Epithelial cell of proximal tubule (primary cell): ENCODE measurements around the gene HSPA13. TPM values are rescaled to one million over a fixed set of nuclear protein-coding genes. Genes with fewer than 3 reads are reported as not detected.
"Not testable (repeated sequence)": the region's sequence is repeated elsewhere in the genome, so short reads cannot be mapped to it uniquely, and the experiment has no call there.

ENCODE experiments used
- DNase-seq: peaks from one replicate; pipeline ENCODE4 v3.0.0-alpha.2; 2011; ENCODE audit warnings: low read depth
- H3K4me3 ChIP-seq: 2 replicates; pipeline ENCODE4 v1.5.1; 2011; ENCODE audit warnings: low read depth, mild to moderate bottlenecking, low read length
- total RNA-seq: library from RNA; depleted of rRNA; stranded (reverse); fragments of >200 nt; gene quantifications from 2 replicates; pipeline ENCODE4 v1.2.3, GENCODE V29; 2015
- TF ChIP-seq, protein P1 (sequence below): conservative IDR thresholded peaks from 2 replicates; pipeline ENCODE4 v1.5.1; 2012; ENCODE audit warnings: low read depth, mild to moderate bottlenecking, low read length

HSPA13 gene
- total RNA-seq, 1 donor from 2014 or later = 19.5 TPM

DNA sequence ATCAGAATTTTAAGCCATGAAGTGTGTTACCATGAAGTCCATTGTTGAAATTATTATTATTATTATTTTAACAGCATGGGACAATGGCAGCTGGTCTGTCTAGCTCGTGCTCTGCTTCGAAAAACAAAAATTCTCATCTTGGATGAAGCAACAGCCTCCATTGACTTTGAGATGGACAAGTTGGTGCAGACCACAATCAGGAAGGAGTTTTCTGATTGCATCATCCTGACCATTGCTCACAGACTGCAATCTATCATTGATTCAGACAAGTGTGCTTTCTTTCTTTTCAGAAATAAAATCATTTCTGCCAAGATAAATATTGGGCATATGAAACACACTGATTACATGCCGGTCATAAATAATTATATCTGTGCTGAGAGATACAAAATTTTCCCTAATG, 21.0 kb downstream of the HSPA13 start:
- TF ChIP-seq, protein P1, sequence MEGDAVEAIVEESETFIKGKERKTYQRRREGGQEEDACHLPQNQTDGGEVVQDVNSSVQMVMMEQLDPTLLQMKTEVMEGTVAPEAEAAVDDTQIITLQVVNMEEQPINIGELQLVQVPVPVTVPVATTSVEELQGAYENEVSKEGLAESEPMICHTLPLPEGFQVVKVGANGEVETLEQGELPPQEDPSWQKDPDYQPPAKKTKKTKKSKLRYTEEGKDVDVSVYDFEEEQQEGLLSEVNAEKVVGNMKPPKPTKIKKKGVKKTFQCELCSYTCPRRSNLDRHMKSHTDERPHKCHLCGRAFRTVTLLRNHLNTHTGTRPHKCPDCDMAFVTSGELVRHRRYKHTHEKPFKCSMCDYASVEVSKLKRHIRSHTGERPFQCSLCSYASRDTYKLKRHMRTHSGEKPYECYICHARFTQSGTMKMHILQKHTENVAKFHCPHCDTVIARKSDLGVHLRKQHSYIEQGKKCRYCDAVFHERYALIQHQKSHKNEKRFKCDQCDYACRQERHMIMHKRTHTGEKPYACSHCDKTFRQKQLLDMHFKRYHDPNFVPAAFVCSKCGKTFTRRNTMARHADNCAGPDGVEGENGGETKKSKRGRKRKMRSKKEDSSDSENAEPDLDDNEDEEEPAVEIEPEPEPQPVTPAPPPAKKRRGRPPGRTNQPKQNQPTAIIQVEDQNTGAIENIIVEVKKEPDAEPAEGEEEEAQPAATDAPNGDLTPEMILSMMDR = no peak
- DNase-seq = no peak
- no peak overlapping the region for H3K4me3 ChIP-seq

DNA sequence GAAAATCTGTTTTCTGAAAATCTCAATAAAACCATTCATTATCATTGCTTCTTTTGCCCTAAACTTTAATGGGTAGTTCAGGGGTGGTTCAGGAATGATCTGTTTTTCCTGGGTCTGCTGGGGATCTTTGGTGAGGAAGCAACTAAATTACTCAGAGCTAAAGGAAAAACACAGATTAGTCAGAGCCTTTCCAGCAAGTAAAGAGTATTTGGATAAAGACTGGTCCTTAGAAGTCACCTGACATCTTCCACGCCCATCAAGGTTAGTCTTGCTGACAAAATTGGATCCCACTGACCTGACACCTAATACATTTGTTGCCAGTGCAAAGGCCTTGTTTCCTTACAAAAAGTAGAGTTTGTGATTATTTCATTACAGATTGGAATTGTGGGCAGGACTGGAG, 24.2 kb downstream of the HSPA13 start:
- no peak for DNase-seq
- TF ChIP-seq, protein P1 = no peak
- H3K4me3 ChIP-seq = no peak overlapping the region

DNA sequence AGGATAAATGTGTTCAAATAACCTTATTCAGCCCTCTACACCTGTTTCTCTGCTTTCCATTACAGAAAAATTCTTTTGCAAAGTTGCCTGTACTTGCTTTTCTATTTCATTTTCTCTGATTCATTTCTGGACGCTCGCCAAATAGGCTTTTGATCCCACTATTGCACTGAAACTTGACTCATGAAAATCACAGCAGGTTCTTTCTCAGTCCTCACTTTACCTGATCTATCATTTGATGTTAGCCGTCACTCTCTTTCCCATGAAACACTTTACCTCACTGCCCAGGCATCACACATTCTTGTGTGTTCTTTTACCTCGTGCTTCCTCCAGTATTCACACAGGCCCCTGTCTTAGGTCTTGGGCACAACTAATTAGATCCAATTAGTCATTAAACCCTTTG, 26.2 kb downstream of the HSPA13 start:
- TF ChIP-seq, protein P1 = no peak
- no peak for DNase-seq
- no peak overlapping the region for H3K4me3 ChIP-seq

DNA sequence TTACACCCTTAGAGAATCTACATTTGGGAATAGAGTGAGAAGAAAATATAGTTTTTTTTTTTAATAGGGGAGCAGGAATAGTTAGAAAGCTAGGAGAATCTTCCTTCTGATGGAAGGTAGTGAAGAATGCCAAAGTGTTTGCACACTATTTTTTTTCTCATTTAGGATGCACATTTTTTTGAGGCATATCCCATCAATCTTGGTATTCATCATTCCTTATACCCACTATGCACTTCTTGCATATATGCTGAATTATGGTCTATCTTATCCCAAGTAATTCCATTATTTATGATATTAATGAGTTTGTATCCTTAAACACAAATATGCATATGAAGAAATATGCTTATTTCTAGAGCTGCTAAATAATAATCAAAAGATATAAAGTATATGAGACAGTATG, 28.4 kb downstream of the HSPA13 start:
- H3K4me3 ChIP-seq = no peak overlapping the region
- TF ChIP-seq, protein P1 = no peak
- no peak for DNase-seq

DNA sequence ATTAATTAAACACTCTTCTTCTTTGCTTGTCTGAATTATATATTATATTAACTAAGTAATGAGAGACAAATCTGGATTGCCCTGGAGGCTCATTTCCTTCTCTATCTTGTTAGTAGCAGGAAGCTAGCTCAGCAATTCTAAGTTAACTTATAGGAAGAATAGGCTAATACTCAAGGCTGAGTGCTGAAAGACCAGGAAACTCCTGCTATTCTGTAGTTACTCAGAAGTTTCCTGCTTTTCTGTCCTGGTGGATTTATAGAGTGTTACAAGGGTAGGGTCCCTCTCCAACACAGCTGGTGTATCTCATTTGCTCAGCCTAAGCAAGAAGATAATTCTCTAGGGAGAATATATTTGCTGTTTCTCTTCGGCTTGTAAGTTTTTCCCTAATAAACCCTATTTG, 29.2 kb downstream of the HSPA13 start:
- TF ChIP-seq, protein P1 = no peak
- no peak overlapping the region for H3K4me3 ChIP-seq
- no peak for DNase-seq

DNA sequence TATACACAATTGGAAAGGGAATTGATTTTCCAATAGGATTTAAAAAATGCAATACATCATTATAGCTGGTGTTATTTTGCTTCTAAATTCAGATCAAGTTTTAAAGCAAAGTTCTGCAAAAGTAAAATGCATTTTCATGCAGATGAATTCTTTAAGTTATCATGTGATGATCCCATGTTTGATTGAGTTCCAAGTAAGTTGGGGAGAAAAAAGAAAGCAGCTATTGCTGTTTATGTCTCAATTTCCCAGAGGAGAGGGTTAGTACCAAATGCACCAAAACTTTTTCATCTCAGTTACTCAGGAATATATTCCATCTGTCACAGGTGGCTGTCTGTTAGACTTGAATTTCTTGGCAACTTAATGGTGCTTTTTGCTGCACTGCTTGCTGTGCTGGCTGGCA, 29.7 kb downstream of the HSPA13 start:
- TF ChIP-seq, protein P1 = no peak
- DNase-seq = no peak

DNA sequence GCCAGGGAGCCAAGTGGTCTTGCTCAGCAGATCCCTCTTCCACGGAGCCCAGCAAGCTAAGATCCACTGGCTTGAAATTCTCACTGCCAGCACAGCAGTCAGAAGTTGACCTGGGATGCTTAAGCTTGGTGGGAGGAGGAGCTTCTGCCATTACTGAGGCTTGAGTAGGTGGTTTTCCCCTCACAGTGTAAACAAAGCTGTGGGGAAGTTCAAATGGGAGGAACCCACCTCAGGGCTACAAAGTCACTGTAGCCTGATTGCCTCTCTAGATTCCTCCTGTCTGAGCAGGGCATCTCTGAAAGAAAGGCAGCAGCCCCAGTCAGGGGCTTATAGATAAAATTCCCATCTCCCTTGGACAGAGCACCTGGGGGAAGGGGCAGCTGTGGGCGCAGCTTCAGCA, 55.6 kb downstream of the HSPA13 start:
- H3K4me3 ChIP-seq, DNase-seq: not testable (repeated sequence)

More for the DNA sequence above, 29.7 kb downstream of the HSPA13 start:
- H3K4me3 ChIP-seq = no peak overlapping the region

DNA sequence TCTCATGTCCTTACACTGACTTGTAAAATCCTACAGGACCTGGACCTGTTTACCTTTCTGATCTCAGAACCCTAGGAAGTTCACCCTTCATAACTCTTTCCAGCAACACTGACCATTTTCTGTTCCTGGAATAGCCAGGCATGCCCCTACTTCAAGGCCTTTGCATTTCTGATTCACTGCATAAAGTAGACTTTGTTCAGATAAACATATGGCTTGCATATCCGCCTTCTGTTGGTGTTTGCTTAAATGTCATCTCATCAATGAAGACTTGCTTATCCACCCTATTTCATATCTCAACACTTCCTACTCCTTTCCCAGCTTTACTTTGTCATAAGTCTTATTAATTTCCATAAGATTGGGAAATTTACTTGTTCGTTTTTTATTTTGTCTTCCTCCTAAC, 57.4 kb downstream of the HSPA13 start:
- TF ChIP-seq, protein P1 = no peak
- DNase-seq = no peak
- H3K4me3 ChIP-seq = no peak overlapping the region
